ENCODE data around the gene MRPS23. TPM values are rescaled to one million over a fixed set of nuclear protein-coding genes. Genes with fewer than 3 reads are reported as not detected.
A peak's percentile ranks its signal among the peaks of the same experiment; 100 is the strongest.

MRPS23 gene
- total and polyA plus RNA-seq, 2 of the 4 experiments (the other 2 are of a cell fraction) = 23.5 to 37.3 TPM

DNA sequence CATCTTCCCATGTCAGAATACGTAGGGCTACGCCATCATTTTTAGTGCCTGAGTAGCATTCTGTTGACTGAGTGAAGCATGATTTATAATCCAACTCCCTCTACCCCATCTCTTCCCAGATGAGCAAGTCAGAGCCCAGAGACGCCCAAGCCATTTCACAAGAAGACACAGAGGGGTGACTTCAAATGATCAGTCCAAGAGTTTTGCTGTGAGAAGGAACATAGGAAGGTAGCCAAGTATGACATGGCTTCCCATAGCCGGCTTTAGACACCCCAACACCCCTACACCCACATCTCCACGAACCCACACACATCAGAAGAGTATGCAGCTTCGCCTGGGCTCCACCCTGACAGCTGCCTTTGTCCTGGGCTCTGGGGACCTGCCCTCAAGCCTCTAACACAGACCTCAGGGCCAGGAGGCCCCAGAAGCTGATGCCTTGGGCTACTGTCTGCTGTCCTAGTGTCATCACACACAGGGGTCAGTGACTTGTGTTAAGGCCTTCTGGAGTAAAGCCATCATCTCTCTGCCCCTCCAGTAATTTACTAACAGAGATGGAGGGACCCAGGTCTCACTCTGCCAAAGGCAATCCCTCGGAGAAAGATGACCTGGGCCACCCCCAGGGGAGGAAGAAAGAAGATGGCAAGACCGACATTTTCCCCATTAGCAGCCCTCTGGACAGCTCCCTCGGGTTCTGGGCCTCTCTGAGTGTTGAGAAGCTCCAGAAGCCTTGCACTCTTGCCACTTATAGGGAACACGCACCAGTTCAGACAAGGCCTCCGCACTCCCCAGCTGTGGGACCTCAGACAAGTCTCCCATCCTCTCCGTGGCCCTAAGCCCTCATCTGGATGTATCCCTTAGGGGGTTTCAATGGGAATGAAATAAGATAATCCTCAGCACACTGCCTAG lies 38.7 kb upstream of the MRPS23 start:
- H3K79me1 ChIP-seq (ENCODE audit: low read depth in 1 of 2, low read length in 2 of 2) = peaks cover 43 to 74% of the 10 kb centered on the region in 2 experiments
- no peak overlapping the region for H3K9ac ChIP-seq (ENCODE audit: low read depth, low read length)
- H4K91ac ChIP-seq (ENCODE audit: insufficient read depth, low read depth, low read length) = peak overlapping the region; percentile 78
- H2BK5ac ChIP-seq (ENCODE audit: low read depth, low read length, poor library complexity, severe bottlenecking) = no peak overlapping the region
- DNase-seq (no peak), ATAC-seq (ENCODE audit: low read depth) (no peak)
- H3K23ac ChIP-seq (ENCODE audit: low read depth, low read length) = no peak overlapping the region
- peak overlapping the region; percentile 6; the same call in 1 of the 2 replicates for H3K18ac ChIP-seq (ENCODE audit: low read depth, low read length)
- no peak overlapping the region for H2AFZ ChIP-seq (replicated peaks; ENCODE audit: low read length, poor library complexity)
- H3K9me3 ChIP-seq (ENCODE audit: control insufficient read depth, insufficient read depth, low read length) = no peaks in the 10 kb centered on the region
- peak overlapping the region; percentile 53; the same call in 1 of the 2 replicates for H2BK120ac ChIP-seq (ENCODE audit: low read depth, low read length)
- H3K4me2 ChIP-seq (ENCODE audit: low read depth, low read length) = no peak overlapping the region
- peak overlapping the region; percentile 98 for H2BK20ac ChIP-seq (ENCODE audit: low read depth, low read length)
- no peak overlapping the region for H3K4me3 ChIP-seq (ENCODE audit: insufficient read depth, low read depth, low read length)
- no peaks in the 10 kb centered on the region for H3K27me3 ChIP-seq (ENCODE audit: control insufficient read depth, insufficient read depth, low read length)
- peaks cover 39% of the 10 kb centered on the region for H3K9me1 ChIP-seq (ENCODE audit: insufficient read depth, low read length)
- peak overlapping the region; percentile 90; the same call in 2 of the 3 replicates for H2BK15ac ChIP-seq (ENCODE audit: low read depth, low read length)
- WGBS, 2 experiments (ENCODE audit: extremely low coverage in 2 of 2, insufficient read length in 1 of 2) = 75% methylated on average over 2 of the region's 12 CpGs; no CpG with 5 or more reads in 1 of the 2 experiments
- POLR2A ChIA-PET (ENCODE audit: unreplicated experiment) = no interaction called here
- no peak overlapping the region for H4K5ac ChIP-seq (ENCODE audit: low read depth, low read length)
- no peak overlapping the region for H2AK9ac ChIP-seq (replicated peaks; ENCODE audit: low read depth, low read length, poor library complexity)
- peak overlapping the region; percentile 25 for H3K14ac ChIP-seq (replicated peaks; ENCODE audit: low read depth, low read length)
- peaks cover 40% of the 10 kb centered on the region for H3K4me1 ChIP-seq (ENCODE audit: control insufficient read depth, insufficient read depth, low read length)
- no TSS peak for BruUV-seq (replicated peaks)
- H3K27ac ChIP-seq (ENCODE audit: insufficient read depth, low read length) = no peak overlapping the region
- peak overlapping the region; percentile 100; the same call in 1 of the 2 replicates for H2AK5ac ChIP-seq (ENCODE audit: low read depth, low read length)
- CTCF ChIA-PET = interaction anchor here (0.6 kb wide), 1 partner anchor 14 kb away, joined by 3 read pairs; no protein-coding TSS in a partner anchor
- intact Hi-C loops (cut with micrococcal nuclease) (loop anchor here (1.0 kb wide), 1 partner anchor 7 kb away; no protein-coding TSS in a partner anchor), in situ Hi-C loops (cut with MboI; ENCODE audit: low sequenced_read_pairs) (no loop called here), dilution Hi-C loops (cut with HindIII; ENCODE audit: low sequenced_read_pairs, unreplicated experiment) (no loop called here)
- peaks cover 6% of the 10 kb centered on the region; the same call in 1 of the 2 replicates for H4K20me1 ChIP-seq (ENCODE audit: insufficient read depth, low read length)
- peak overlapping the region; percentile 72 for H3K4ac ChIP-seq (ENCODE audit: low read depth, low read length)
- H3K56ac ChIP-seq (ENCODE audit: extremely low read depth, insufficient read depth, low read length) = no peak overlapping the region
- peaks cover 13% of the 10 kb centered on the region for H3K36me3 ChIP-seq (ENCODE audit: control insufficient read depth, insufficient read depth, low read length)
- peak overlapping the region in 1 of 2 experiments; percentile 18; a peak in 1 of 4 replicates for H4K8ac ChIP-seq (ENCODE audit: low read depth in 2 of 2, low read length in 2 of 2)
- no peak for TF ChIP-seq SMC3 (IDR thresholded peaks at IDR 0.05; ENCODE audit: low read depth, low read length)
- TF ChIP-seq BHLHE40 (IDR thresholded peaks at IDR 0.05; ENCODE audit: low read depth, low read length) = no peak
- no peak for TF ChIP-seq ELK1 (IDR thresholded peaks at IDR 0.05; ENCODE audit: borderline replicate concordance, low read depth, low read length)
- TF ChIP-seq CEBPB (IDR thresholded peaks at IDR 0.05; ENCODE audit: low read depth, low read length) = no peak
- TF ChIP-seq, protein P1, sequence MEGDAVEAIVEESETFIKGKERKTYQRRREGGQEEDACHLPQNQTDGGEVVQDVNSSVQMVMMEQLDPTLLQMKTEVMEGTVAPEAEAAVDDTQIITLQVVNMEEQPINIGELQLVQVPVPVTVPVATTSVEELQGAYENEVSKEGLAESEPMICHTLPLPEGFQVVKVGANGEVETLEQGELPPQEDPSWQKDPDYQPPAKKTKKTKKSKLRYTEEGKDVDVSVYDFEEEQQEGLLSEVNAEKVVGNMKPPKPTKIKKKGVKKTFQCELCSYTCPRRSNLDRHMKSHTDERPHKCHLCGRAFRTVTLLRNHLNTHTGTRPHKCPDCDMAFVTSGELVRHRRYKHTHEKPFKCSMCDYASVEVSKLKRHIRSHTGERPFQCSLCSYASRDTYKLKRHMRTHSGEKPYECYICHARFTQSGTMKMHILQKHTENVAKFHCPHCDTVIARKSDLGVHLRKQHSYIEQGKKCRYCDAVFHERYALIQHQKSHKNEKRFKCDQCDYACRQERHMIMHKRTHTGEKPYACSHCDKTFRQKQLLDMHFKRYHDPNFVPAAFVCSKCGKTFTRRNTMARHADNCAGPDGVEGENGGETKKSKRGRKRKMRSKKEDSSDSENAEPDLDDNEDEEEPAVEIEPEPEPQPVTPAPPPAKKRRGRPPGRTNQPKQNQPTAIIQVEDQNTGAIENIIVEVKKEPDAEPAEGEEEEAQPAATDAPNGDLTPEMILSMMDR (conservative IDR thresholded peaks at IDR 0.05; ENCODE audit: low read depth, low read length) = no peak
- no peak for TF ChIP-seq NFE2L2 (IDR thresholded peaks at IDR 0.05; ENCODE audit: low read depth, low read length)
- no peak for TF ChIP-seq CHD1 (IDR thresholded peaks at IDR 0.05; ENCODE audit: low read depth, low read length)
- TF ChIP-seq POLR2A (IDR thresholded peaks at IDR 0.05; ENCODE audit: low read depth, low read length) = no peak
- TF ChIP-seq RFX5 (IDR thresholded peaks at IDR 0.05; ENCODE audit: low read depth, low read length) = no peak
- TF ChIP-seq, protein P2, sequence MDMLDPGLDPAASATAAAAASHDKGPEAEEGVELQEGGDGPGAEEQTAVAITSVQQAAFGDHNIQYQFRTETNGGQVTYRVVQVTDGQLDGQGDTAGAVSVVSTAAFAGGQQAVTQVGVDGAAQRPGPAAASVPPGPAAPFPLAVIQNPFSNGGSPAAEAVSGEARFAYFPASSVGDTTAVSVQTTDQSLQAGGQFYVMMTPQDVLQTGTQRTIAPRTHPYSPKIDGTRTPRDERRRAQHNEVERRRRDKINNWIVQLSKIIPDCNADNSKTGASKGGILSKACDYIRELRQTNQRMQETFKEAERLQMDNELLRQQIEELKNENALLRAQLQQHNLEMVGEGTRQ (IDR thresholded peaks at IDR 0.05; ENCODE audit: low read depth, low read length) = no peak
- TF ChIP-seq MAZ (IDR thresholded peaks at IDR 0.05; ENCODE audit: borderline replicate concordance, low read depth, low read length) = no peak
- TF ChIP-seq RCOR1 (IDR thresholded peaks at IDR 0.05; ENCODE audit: insufficient replicate concordance, low read length) = no peak
- no peak for TF ChIP-seq RAD21 (IDR thresholded peaks at IDR 0.05; ENCODE audit: low read length)

Data from IMR-90 (cell line).